ENCODE data around the gene OLIG1.

DNA sequence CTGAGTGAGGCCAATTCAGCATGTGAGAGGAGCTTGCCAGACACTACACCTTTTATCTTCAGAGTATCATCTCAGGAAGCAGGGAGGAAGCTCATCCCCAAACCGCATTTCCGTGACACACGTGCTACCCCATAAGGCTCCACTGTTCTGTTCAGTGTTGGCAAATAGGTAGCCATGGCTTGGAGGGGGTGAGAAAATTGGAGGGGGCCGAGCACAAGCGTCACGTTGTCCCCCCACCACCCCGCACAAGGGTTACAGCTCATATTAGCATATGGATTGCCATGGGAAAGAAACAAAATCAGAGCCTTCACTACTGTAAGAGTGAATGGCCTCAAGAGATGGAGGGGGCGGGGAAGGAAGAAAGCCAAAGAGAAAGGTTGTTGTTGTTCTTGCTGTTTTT lies 46.7 kb downstream of the OLIG1 start:
- TF ChIP-seq, protein P1, sequence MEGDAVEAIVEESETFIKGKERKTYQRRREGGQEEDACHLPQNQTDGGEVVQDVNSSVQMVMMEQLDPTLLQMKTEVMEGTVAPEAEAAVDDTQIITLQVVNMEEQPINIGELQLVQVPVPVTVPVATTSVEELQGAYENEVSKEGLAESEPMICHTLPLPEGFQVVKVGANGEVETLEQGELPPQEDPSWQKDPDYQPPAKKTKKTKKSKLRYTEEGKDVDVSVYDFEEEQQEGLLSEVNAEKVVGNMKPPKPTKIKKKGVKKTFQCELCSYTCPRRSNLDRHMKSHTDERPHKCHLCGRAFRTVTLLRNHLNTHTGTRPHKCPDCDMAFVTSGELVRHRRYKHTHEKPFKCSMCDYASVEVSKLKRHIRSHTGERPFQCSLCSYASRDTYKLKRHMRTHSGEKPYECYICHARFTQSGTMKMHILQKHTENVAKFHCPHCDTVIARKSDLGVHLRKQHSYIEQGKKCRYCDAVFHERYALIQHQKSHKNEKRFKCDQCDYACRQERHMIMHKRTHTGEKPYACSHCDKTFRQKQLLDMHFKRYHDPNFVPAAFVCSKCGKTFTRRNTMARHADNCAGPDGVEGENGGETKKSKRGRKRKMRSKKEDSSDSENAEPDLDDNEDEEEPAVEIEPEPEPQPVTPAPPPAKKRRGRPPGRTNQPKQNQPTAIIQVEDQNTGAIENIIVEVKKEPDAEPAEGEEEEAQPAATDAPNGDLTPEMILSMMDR (IDR thresholded peaks at IDR 0.05), result no peak
- no peak for TF ChIP-seq EP300 (IDR thresholded peaks at IDR 0.05)
- no peak for TF ChIP-seq POLR2AphosphoS5 (IDR thresholded peaks at IDR 0.05)
